A549 (cell line): ENCODE measurements around the gene KRT32. TPM values are rescaled to one million over a fixed set of nuclear protein-coding genes. Genes with fewer than 3 reads are reported as not detected.

Experiments used
- ATAC-seq, 2 experiments: fragments of 200-7000 bp in 1 of 2; fragments of >200 bp in 1 of 2; cut with Nextera tagmentation in 1 of 2; cut with Tn5 transposase in 1 of 2; 3 replicates each; pipeline versions ENCODE4 v1.8.0 to v1.9.1; 2018 to 2020; ENCODE audit warnings: mild to moderate bottlenecking in 1 of 2, moderate library complexity in 1 of 2
- CTCF ChIA-PET: fragments of 300-600 bp; sonication (Branson Sonifier 250); formaldehyde crosslinking; extraction: SDS; loops from one replicate; lab custom pipeline; 2021; ENCODE audit warnings: antibody characterized with exemption, inconsistent platforms; lab: Yijun Ruan, JAX
- POLR2A ChIA-PET: fragments of 350-600 bp; formaldehyde crosslinking; extraction: SDS; loops from one replicate; lab custom pipeline; 2021; ENCODE audit warnings: antibody characterized with exemption, inconsistent platforms; lab: Yijun Ruan, JAX
- DNase-seq, 2 experiments: peaks; one replicate each; pipeline versions ENCODE4 v3.0.0 to v3.0.0-alpha.2; 2011 to 2016; ENCODE audit warnings: low read depth in 1 of 2, low spot score in 1 of 2
- FAIRE-seq: peaks from 2 replicates; lab custom pipeline; 2011; peaks lifted over from hg19 to GRCh38; lab: Jason Lieb, UNC
- H3K27ac ChIP-seq, 2 experiments: fragments of >200 bp; sonication (Bioruptor Twin); formaldehyde crosslinking; 3 replicates each; pipeline ENCODE4 v1.5.1; 2016 to 2017
- H3K4me1 ChIP-seq: fragments of >200 bp; sonication (Bioruptor Twin); formaldehyde crosslinking; 3 replicates; pipeline ENCODE4 v1.6.1; 2016
- H3K4me2 ChIP-seq: fragments of >200 bp; sonication (Bioruptor Twin); formaldehyde crosslinking; 3 replicates; pipeline ENCODE4 v1.6.1; 2016
- H3K4me3 ChIP-seq: fragments of >200 bp; sonication (Bioruptor Twin); formaldehyde crosslinking; 3 replicates; pipeline ENCODE4 v1.5.1; 2016
- H3K9me3 ChIP-seq: fragments of >200 bp; sonication (Bioruptor Twin); formaldehyde crosslinking; 3 replicates; pipeline ENCODE4 v1.6.1; 2016
- ATOH8 ChIP-seq: fragments of 250-450 bp; sonication (Bioruptor Pico); IDR thresholded peaks from 2 replicates; pipeline ENCODE4 v1.5.0; 2020; ENCODE audit warnings: low read depth, mild to moderate bottlenecking, moderate library complexity
- BCL3 ChIP-seq: fragments of >200 bp; sonication (Bioruptor Twin); formaldehyde crosslinking; IDR thresholded peaks from 3 replicates; pipeline ENCODE4 v1.6.1; 2016
- BHLHE40 ChIP-seq: IDR thresholded peaks from 2 replicates; pipeline ENCODE4 v1.6.1; 2012; ENCODE audit warnings: low read depth, low read length, inconsistent platforms
- EHF ChIP-seq: fragments of 250-450 bp; sonication (Bioruptor Pico); IDR thresholded peaks from 2 replicates; pipeline ENCODE4 v1.5.0; 2020; ENCODE audit warnings: mild to moderate bottlenecking
- EP300 ChIP-seq, 2 experiments: fragments of >200 bp; sonication (Bioruptor Twin); formaldehyde crosslinking; IDR thresholded peaks; 2 replicates in 1 of 2; 3 replicates in 1 of 2; pipeline ENCODE4 v1.6.1; 2016 to 2017
- GATA3 ChIP-seq: IDR thresholded peaks from 2 replicates; pipeline ENCODE4 v1.6.1; 2012; ENCODE audit warnings: borderline replicate concordance
- HOXB13 ChIP-seq: fragments of 250-450 bp; sonication (Bioruptor Pico); IDR thresholded peaks from 2 replicates; pipeline ENCODE4 v1.5.0; 2020; ENCODE audit warnings: low read depth, mild to moderate bottlenecking, moderate library complexity
- HOXB5 ChIP-seq: fragments of 250-450 bp; sonication (Bioruptor Pico); IDR thresholded peaks from 2 replicates; pipeline ENCODE4 v1.5.0; 2020; ENCODE audit warnings: mild to moderate bottlenecking, moderate library complexity
- JUN ChIP-seq, 2 experiments: fragments of >200 bp; sonication (Bioruptor Twin); formaldehyde crosslinking; IDR thresholded peaks; 2 replicates in 1 of 2; 3 replicates in 1 of 2; pipeline ENCODE4 v1.6.1; 2016 to 2017
- KDM1A ChIP-seq: fragments of 200-600 bp; sonication (generic); IDR thresholded peaks from 2 replicates; pipeline ENCODE4 v1.6.1; 2016; ENCODE audit warnings: low read depth, mild to moderate bottlenecking
- MYC ChIP-seq: IDR thresholded peaks from 2 replicates; pipeline ENCODE4 v1.6.1; 2012; ENCODE audit warnings: mild to moderate bottlenecking, inconsistent platforms, low read length, improper control_type of control experiment, borderline replicate concordance
- NPAS2 ChIP-seq: fragments of 250-450 bp; sonication (Bioruptor Pico); IDR thresholded peaks from 2 replicates; pipeline ENCODE4 v1.8.0; 2022; ENCODE audit warnings: mild to moderate bottlenecking, moderate library complexity, borderline replicate concordance
- NR3C1 ChIP-seq: fragments of >200 bp; sonication (Bioruptor Twin); formaldehyde crosslinking; IDR thresholded peaks from 3 replicates; pipeline ENCODE4 v1.6.1; 2017
- POLR2AphosphoS2 ChIP-seq: conservative IDR thresholded peaks from 2 replicates; pipeline ENCODE4 v1.6.1; 2012; ENCODE audit warnings: low read length, improper control_type of control experiment, inconsistent platforms
- RARB ChIP-seq: fragments of 250-450 bp; sonication (Bioruptor Pico); IDR thresholded peaks from 2 replicates; pipeline ENCODE4 v1.8.0; 2021; ENCODE audit warnings: mild to moderate bottlenecking, moderate library complexity
- RCOR1 ChIP-seq: fragments of 150-350 bp; IDR thresholded peaks from 2 replicates; pipeline ENCODE4 v1.6.1; 2014; ENCODE audit warnings: antibody characterized with exemption, low read length, low read depth
- REST ChIP-seq: fragments of 200-600 bp; sonication (generic); IDR thresholded peaks from 2 replicates; pipeline ENCODE4 v1.6.1; 2016; ENCODE audit warnings: antibody characterized with exemption, mild to moderate bottlenecking, moderate library complexity
- SMC3 ChIP-seq: fragments of >200 bp; sonication (Bioruptor Twin); formaldehyde crosslinking; IDR thresholded peaks from 3 replicates; pipeline ENCODE4 v1.6.1; 2018; ENCODE audit warnings: inconsistent platforms
- TFCP2L1 ChIP-seq: fragments of 250-450 bp; sonication (Bioruptor Pico); IDR thresholded peaks from 2 replicates; pipeline ENCODE4 v1.5.0; 2021; ENCODE audit warnings: mild to moderate bottlenecking
- TP53 ChIP-seq: fragments of 250-450 bp; sonication (Bioruptor Pico); IDR thresholded peaks from 2 replicates; pipeline ENCODE4 v1.5.0; 2021; ENCODE audit warnings: mild to moderate bottlenecking, moderate library complexity
- ZC3H11A ChIP-seq: fragments of 450-650 bp; IDR thresholded peaks from 2 replicates; pipeline ENCODE4 v1.6.1; 2014; ENCODE audit warnings: antibody characterized with exemption, mild to moderate bottlenecking
- ZNF302 ChIP-seq: fragments of 250-450 bp; sonication (Bioruptor Pico); IDR thresholded peaks from 2 replicates; pipeline ENCODE4 v1.9.0; 2021; ENCODE audit warnings: inconsistent platforms, mild to moderate bottlenecking, moderate library complexity
- ZSCAN20 ChIP-seq: fragments of 250-450 bp; sonication (Bioruptor Pico); IDR thresholded peaks from 2 replicates; pipeline ENCODE4 v1.8.0; 2022; ENCODE audit warnings: mild to moderate bottlenecking, moderate library complexity
- WGBS: methylation state at CpG from one replicate; pipeline ENCODE4 v1.1.6; 2017; ENCODE audit errors: missing lambda C conversion rate; 5-methylcytosine and 5-hydroxymethylcytosine counted together
- polyA plus RNA-seq, 4 experiments: library from polyadenylated mRNA; depleted of rRNA in 3 of 4; stranded (reverse); fragments of >200 nt; fragmentation: RNase III in 1 of 4; extraction: RNeasy Plus Mini Kit Qiagen cat#74134 plus additional on column Dnase treatment in 1 of 4; gene quantifications; 2 replicates in 3 of 4; 3 replicates in 1 of 4; pipeline ENCODE4 v1.2.3, GENCODE V29; 2011 to 2017

The KRT32 gene
- polyA plus RNA-seq, 2 of the 4 experiments (the other 2 are of a cell fraction) = not detected

- Histone ChIP-seq H3K27ac (no peak overlapping the region), H3K4me3 (no peak overlapping the region), H3K4me2 (no peak overlapping the region), H3K4me1 (no peaks in the 10 kb centered on the region), H3K9me3 (peaks cover 9% of the 10 kb centered on the region; the same call in 2 of the 3 replicates)
- ATAC-seq = no peak
- WGBS = 91% methylated on average over 4 of the region's 4 CpGs
- DNase-seq = no peak
- no peak for TF ChIP-seq TFCP2L1 (CRISPR knock-in tag)
- no peak for TF ChIP-seq BCL3
- no peak for TF ChIP-seq ZC3H11A
- TF ChIP-seq JUN (IDR thresholded peaks at IDR 0.05) = no peak
- TF ChIP-seq SMC3 = no peak
- no peak for TF ChIP-seq EP300 (IDR thresholded peaks at IDR 0.05)
- TF ChIP-seq ATOH8 (CRISPR knock-in tag) = no peak
- CTCF ChIA-PET = interaction anchor here (0.8 to 1.6 kb wide), 5 partner anchors 9 to 83 kb away, joined by 3 to 6 read pairs (median 3); no protein-coding TSS in a partner anchor
- POLR2A ChIA-PET = no interaction called here
- FAIRE-seq = no peak
Observed at GRCh38 chr17:41475421-41475820, 8.2 kb upstream of the KRT32 start.

- POLR2A ChIA-PET = no interaction called here
- Histone ChIP-seq H3K4me2 (no peak overlapping the region), H3K4me3 (no peak overlapping the region), H3K9me3 (peaks cover 9% of the 10 kb centered on the region; the same call in 2 of the 3 replicates), H3K4me1 (no peaks in the 10 kb centered on the region), H3K27ac (no peak overlapping the region)
- FAIRE-seq = peak; percentile 43
- no peak for ATAC-seq
- 50% methylated on average over 8 of the region's 8 CpGs for WGBS
- TF ChIP-seq ZNF302 (no peak), NPAS2 (CRISPR knock-in tag) (no peak), POLR2AphosphoS2 (no peak), GATA3 (no peak), NR3C1 (no peak), BHLHE40 (no peak), TP53 (CRISPR knock-in tag) (no peak), EHF (no peak), TFCP2L1 (CRISPR knock-in tag) (no peak), RARB (CRISPR knock-in tag) (no peak), ZSCAN20 (no peak), REST (no peak), EP300 (IDR thresholded peaks at IDR 0.05) (no peak)
- DNase-seq = no peak
- CTCF ChIA-PET = interaction anchor here (0.8 to 1.6 kb wide), 5 partner anchors 10 to 83 kb away, joined by 3 to 6 read pairs (median 3); no protein-coding TSS in a partner anchor
Observed at GRCh38 chr17:41474863-41475262, 7.7 kb upstream of the KRT32 start.

- no peak overlapping the region for H3K27ac ChIP-seq
- CTCF ChIA-PET = interaction anchor here (1.2 to 1.7 kb wide), 3 partner anchors 15 to 199 kb away, joined by 3 to 5 read pairs (median 3); no protein-coding TSS in a partner anchor
- TF ChIP-seq RCOR1 = no peak
- no peak for TF ChIP-seq GATA3
- TF ChIP-seq JUN (IDR thresholded peaks at IDR 0.05) = no peak
- TF ChIP-seq BCL3 = no peak
- no peak for TF ChIP-seq KDM1A
- TF ChIP-seq RARB (CRISPR knock-in tag) = no peak
- no peak for TF ChIP-seq HOXB13 (CRISPR knock-in tag)
- no peak for TF ChIP-seq HOXB5 (CRISPR knock-in tag)
- no peak for TF ChIP-seq ZNF302
- TF ChIP-seq MYC = no peak
- H3K4me2 ChIP-seq = no peak overlapping the region
- POLR2A ChIA-PET = no interaction called here
- no peak overlapping the region for H3K4me3 ChIP-seq
- no peak for ATAC-seq
- no peak for DNase-seq
- FAIRE-seq = no peak
- peaks cover 28% of the 10 kb centered on the region for H3K9me3 ChIP-seq
- peaks cover 13% of the 10 kb centered on the region for H3K4me1 ChIP-seq
Observed at GRCh38 chr17:41468346-41468745, 1.2 kb upstream of the KRT32 start.
